Measurements from ENCODE around the gene DMPK. TPM values are rescaled to one million over a fixed set of nuclear protein-coding genes. Genes with fewer than 3 reads are reported as not detected.

The DMPK gene
- total and polyA plus RNA-seq, 2 experiments from 2014 or later: 9.8 to 24.0 TPM

DNA sequence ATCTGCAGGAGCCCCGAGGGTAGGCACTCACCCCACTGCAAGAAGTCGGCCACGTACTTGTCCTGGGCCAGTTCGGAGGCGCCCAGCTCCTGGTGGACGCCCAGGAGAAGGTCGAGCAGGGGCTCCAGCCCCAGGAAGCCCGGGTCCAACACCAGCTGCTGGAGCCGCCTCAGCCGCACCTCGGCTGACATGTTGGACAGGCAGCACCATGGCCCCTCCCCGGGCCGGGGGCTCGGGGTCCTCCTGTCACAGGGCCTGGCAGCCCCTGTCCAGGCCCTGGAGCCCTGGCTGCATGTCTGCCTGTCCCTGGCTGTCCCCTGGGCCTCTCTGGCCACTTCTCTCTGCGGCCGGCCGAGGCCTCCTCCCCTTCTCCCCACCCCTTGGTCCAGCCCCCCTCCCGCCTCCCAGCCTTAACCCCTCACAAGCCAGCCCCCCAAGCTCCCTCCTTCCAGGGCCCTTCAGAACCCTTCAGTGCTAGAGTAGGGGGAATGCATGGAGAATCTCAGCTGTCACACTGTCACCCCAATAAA is at the start of gene DMPK (continued):
- TF ChIP-seq CREB1 (CRISPR knock-in tag; IDR thresholded peaks at IDR 0.05; ENCODE audit: low read depth): no peak

DNA sequence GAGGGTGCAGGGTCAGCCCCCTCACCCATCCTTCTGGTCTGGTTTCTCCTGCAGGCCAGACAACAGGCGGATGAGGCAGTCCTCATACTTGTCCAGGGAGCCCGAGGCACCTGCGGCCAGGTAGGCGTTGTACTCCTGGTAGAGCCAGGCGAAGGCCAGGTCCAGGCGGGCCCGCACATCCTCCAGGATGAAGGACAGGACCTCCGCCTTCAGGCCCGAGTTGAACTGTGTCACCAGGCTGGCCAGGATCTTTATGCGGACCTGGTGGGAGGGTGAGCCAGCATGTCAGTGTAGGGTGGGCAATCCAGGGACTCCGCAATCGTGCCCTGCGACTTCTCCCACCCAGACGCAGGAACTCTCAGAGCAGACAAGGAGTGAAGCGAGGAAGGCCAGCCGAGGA is 46.7 kb upstream of the DMPK start:
- H3K4me1 Mint-ChIP-seq: no peaks in the 10 kb centered on the region; the same call in 2 of the 3 replicates
- H3K27ac ChIP-seq (ENCODE audit: low read depth): no peak overlapping the region

More for the DNA sequence above, 46.7 kb upstream of the DMPK start:
- no peaks in the 10 kb centered on the region for H3K27me3 ChIP-seq (ENCODE audit: insufficient read depth)
- H3K9me2 ChIP-seq (ENCODE audit: insufficient read depth): no peaks in the 10 kb centered on the region
- peaks cover 13% of the 10 kb centered on the region for H3K36me3 ChIP-seq (ENCODE audit: insufficient read depth)
- ATAC-seq: no peak
- H3K36me3 Mint-ChIP-seq (ENCODE audit: low read depth): peaks cover 89% of the 10 kb centered on the region
- no peaks in the 10 kb centered on the region for H3K79me2 ChIP-seq (replicated peaks; ENCODE audit: insufficient read depth)
- no peak for DNase-seq (ENCODE audit: low spot score)
- peaks cover 6% of the 10 kb centered on the region; the same call in 1 of the 2 replicates for H3F3A ChIP-seq (replicated peaks; ENCODE audit: low read depth)
- no peak overlapping the region for H2AFZ ChIP-seq
- H3K4me3 ChIP-seq: no peak overlapping the region
- H3K9me3 Mint-ChIP-seq: no peaks in the 10 kb centered on the region
- no peaks in the 10 kb centered on the region; the same call in 1 of the 2 replicates for H4K20me1 ChIP-seq (replicated peaks; ENCODE audit: insufficient read depth)
- H3K27me3 Mint-ChIP-seq (ENCODE audit: insufficient read depth, low read depth, poor library complexity): peaks cover 16% of the 10 kb centered on the region
- no peak overlapping the region for H3K4me3 Mint-ChIP-seq
- no peak for TF ChIP-seq POLR2AphosphoS5 (IDR thresholded peaks at IDR 0.05; ENCODE audit: low read depth)
- no peak for TF ChIP-seq ZNF114 (CRISPR knock-in tag; IDR thresholded peaks at IDR 0.05)
- TF ChIP-seq, protein P1, sequence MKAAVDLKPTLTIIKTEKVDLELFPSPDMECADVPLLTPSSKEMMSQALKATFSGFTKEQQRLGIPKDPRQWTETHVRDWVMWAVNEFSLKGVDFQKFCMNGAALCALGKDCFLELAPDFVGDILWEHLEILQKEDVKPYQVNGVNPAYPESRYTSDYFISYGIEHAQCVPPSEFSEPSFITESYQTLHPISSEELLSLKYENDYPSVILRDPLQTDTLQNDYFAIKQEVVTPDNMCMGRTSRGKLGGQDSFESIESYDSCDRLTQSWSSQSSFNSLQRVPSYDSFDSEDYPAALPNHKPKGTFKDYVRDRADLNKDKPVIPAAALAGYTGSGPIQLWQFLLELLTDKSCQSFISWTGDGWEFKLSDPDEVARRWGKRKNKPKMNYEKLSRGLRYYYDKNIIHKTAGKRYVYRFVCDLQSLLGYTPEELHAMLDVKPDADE (IDR thresholded peaks at IDR 0.05): no peak
- TF ChIP-seq, protein P2, sequence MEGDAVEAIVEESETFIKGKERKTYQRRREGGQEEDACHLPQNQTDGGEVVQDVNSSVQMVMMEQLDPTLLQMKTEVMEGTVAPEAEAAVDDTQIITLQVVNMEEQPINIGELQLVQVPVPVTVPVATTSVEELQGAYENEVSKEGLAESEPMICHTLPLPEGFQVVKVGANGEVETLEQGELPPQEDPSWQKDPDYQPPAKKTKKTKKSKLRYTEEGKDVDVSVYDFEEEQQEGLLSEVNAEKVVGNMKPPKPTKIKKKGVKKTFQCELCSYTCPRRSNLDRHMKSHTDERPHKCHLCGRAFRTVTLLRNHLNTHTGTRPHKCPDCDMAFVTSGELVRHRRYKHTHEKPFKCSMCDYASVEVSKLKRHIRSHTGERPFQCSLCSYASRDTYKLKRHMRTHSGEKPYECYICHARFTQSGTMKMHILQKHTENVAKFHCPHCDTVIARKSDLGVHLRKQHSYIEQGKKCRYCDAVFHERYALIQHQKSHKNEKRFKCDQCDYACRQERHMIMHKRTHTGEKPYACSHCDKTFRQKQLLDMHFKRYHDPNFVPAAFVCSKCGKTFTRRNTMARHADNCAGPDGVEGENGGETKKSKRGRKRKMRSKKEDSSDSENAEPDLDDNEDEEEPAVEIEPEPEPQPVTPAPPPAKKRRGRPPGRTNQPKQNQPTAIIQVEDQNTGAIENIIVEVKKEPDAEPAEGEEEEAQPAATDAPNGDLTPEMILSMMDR (conservative IDR thresholded peaks at IDR 0.05; ENCODE audit: low read depth in 2 of 2): no peak
- no peak for TF ChIP-seq EZH2phosphoT487 (IDR thresholded peaks at IDR 0.05; ENCODE audit: unreplicated experiment)
- no peak for TF ChIP-seq CREB1 (CRISPR knock-in tag; IDR thresholded peaks at IDR 0.05; ENCODE audit: low read depth)
- no peak for TF ChIP-seq ZNF331 (CRISPR knock-in tag; IDR thresholded peaks at IDR 0.05; ENCODE audit: low read depth)
- TF ChIP-seq, protein P3, sequence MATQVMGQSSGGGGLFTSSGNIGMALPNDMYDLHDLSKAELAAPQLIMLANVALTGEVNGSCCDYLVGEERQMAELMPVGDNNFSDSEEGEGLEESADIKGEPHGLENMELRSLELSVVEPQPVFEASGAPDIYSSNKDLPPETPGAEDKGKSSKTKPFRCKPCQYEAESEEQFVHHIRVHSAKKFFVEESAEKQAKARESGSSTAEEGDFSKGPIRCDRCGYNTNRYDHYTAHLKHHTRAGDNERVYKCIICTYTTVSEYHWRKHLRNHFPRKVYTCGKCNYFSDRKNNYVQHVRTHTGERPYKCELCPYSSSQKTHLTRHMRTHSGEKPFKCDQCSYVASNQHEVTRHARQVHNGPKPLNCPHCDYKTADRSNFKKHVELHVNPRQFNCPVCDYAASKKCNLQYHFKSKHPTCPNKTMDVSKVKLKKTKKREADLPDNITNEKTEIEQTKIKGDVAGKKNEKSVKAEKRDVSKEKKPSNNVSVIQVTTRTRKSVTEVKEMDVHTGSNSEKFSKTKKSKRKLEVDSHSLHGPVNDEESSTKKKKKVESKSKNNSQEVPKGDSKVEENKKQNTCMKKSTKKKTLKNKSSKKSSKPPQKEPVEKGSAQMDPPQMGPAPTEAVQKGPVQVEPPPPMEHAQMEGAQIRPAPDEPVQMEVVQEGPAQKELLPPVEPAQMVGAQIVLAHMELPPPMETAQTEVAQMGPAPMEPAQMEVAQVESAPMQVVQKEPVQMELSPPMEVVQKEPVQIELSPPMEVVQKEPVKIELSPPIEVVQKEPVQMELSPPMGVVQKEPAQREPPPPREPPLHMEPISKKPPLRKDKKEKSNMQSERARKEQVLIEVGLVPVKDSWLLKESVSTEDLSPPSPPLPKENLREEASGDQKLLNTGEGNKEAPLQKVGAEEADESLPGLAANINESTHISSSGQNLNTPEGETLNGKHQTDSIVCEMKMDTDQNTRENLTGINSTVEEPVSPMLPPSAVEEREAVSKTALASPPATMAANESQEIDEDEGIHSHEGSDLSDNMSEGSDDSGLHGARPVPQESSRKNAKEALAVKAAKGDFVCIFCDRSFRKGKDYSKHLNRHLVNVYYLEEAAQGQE (IDR thresholded peaks at IDR 0.05; ENCODE audit: unreplicated experiment): no peak
- no peak for TF ChIP-seq STAT1 (IDR thresholded peaks at IDR 0.05; ENCODE audit: unreplicated experiment)
- no peak for TF ChIP-seq NANOG (IDR thresholded peaks at IDR 0.05; ENCODE audit: borderline replicate concordance)
- no peak for TF ChIP-seq EZH2 (IDR thresholded peaks at IDR 0.05; ENCODE audit: low read depth, unreplicated experiment)
- TF ChIP-seq JUNB (IDR thresholded peaks at IDR 0.05; ENCODE audit: unreplicated experiment): no peak
- TF ChIP-seq, protein P4, sequence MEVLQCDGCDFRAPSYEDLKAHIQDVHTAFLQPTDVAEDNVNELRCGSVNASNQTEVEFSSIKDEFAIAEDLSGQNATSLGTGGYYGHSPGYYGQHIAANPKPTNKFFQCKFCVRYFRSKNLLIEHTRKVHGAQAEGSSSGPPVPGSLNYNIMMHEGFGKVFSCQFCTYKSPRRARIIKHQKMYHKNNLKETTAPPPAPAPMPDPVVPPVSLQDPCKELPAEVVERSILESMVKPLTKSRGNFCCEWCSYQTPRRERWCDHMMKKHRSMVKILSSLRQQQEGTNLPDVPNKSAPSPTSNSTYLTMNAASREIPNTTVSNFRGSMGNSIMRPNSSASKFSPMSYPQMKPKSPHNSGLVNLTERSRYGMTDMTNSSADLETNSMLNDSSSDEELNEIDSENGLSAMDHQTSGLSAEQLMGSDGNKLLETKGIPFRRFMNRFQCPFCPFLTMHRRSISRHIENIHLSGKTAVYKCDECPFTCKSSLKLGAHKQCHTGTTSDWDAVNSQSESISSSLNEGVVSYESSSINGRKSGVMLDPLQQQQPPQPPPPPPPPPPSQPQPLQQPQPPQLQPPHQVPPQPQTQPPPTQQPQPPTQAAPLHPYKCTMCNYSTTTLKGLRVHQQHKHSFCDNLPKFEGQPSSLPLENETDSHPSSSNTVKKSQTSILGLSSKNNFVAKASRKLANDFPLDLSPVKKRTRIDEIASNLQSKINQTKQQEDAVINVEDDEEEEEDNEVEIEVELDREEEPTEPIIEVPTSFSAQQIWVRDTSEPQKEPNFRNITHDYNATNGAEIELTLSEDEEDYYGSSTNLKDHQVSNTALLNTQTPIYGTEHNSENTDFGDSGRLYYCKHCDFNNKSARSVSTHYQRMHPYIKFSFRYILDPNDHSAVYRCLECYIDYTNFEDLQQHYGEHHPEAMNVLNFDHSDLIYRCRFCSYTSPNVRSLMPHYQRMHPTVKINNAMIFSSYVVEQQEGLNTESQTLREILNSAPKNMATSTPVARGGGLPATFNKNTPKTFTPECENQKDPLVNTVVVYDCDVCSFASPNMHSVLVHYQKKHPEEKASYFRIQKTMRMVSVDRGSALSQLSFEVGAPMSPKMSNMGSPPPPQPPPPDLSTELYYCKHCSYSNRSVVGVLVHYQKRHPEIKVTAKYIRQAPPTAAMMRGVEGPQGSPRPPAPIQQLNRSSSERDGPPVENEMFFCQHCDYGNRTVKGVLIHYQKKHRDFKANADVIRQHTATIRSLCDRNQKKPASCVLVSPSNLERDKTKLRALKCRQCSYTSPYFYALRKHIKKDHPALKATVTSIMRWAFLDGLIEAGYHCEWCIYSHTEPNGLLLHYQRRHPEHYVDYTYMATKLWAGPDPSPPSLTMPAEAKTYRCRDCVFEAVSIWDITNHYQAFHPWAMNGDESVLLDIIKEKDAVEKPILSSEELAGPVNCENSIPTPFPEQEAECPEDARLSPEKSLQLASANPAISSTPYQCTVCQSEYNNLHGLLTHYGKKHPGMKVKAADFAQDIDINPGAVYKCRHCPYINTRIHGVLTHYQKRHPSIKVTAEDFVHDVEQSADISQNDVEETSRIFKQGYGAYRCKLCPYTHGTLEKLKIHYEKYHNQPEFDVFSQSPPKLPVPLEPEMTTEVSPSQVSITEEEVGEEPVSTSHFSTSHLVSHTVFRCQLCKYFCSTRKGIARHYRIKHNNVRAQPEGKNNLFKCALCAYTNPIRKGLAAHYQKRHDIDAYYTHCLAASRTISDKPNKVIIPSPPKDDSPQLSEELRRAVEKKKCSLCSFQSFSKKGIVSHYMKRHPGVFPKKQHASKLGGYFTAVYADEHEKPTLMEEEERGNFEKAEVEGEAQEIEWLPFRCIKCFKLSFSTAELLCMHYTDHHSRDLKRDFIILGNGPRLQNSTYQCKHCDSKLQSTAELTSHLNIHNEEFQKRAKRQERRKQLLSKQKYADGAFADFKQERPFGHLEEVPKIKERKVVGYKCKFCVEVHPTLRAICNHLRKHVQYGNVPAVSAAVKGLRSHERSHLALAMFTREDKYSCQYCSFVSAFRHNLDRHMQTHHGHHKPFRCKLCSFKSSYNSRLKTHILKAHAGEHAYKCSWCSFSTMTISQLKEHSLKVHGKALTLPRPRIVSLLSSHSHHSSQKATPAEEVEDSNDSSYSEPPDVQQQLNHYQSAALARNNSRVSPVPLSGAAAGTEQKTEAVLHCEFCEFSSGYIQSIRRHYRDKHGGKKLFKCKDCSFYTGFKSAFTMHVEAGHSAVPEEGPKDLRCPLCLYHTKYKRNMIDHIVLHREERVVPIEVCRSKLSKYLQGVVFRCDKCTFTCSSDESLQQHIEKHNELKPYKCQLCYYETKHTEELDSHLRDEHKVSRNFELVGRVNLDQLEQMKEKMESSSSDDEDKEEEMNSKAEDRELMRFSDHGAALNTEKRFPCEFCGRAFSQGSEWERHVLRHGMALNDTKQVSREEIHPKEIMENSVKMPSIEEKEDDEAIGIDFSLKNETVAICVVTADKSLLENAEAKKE (CRISPR knock-in tag; IDR thresholded peaks at IDR 0.05): no peak
- H3K4me1 ChIP-seq (ENCODE audit: insufficient read depth): no peaks in the 10 kb centered on the region
- H3K4me2 ChIP-seq: no peak overlapping the region
- H3K27ac Mint-ChIP-seq: no peak overlapping the region

Data from GM23338 (cell line).